ENCODE measurements around the gene ZNF593. TPM values are rescaled to one million over a fixed set of nuclear protein-coding genes. Genes with fewer than 3 reads are reported as not detected.

ZNF593 gene
- total and polyA plus RNA-seq, 2 of the 13 experiments (the other 11 are each of a cell fraction or from before 2014, with no cell fraction given), result 37.3 to 55.8 TPM

DNA sequence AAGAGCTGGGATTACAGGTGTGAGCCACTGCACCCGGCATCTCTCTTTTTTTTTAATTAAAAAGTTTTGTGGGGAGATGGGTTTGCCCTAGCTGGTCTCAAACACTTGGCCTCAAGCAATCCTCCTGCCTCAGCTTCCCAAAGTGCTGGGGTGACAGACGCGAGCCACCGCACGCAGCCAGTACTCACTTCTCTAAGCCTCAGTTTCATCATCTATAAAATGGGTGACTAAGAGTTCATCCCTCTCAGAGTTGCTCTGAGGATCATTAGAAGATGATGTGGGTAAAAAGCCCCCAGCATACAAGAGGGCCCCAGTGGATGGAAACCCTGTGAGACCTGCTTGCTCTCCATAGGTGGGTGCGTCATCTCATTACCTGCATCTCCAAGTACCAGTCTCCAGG lies 18.2 kb downstream of the ZNF593 start:
- Histone ChIP-seq H3K9ac (ENCODE audit: insufficient read depth, low read depth, low read length) (no peak overlapping the region), H3K79me2 (ENCODE audit: insufficient read depth, low read length) (no peaks in the 10 kb centered on the region), H3K27ac (ENCODE audit: extremely low read length, insufficient read depth, low read length) (no peak overlapping the region), H3K4me2 (ENCODE audit: low read depth, low read length) (no peak overlapping the region), H3K36me3 (replicated peaks in 1 of 2; ENCODE audit: control insufficient read depth in 1 of 2, insufficient read depth in 2 of 2, low read length in 2 of 2) (0 out of 5 replicates have a peak, but pooled peaks cover 0 to 2% of the 10 kb centered on the region in 2 experiments), H2AFZ (ENCODE audit: low read length) (no peak overlapping the region), H3K9me3 (ENCODE audit: low read length) (no peaks in the 10 kb centered on the region), H3K4me1 (ENCODE audit: insufficient read depth, low read length) (no peaks in the 10 kb centered on the region), H3K4me3 (replicated peaks in 1 of 3; ENCODE audit: insufficient read depth in 1 of 3, low read depth in 2 of 3, low read length in 3 of 3) (no peak overlapping the region), H3K27me3 (ENCODE audit: control insufficient read depth in 1 of 2, insufficient read depth in 2 of 2, low read length in 2 of 2) (peaks cover 0 to under 1% of the 10 kb centered on the region in 2 experiments; a peak in 1 of 5 replicates), H4K20me1 (ENCODE audit: insufficient read depth, low read length) (no peaks in the 10 kb centered on the region)
- CTCF ChIA-PET (ENCODE audit: low intra/inter-chr PET ratio, low total read pairs), result no interaction called here
- TF ChIP-seq ZNF629 (CRISPR knock-in tag; conservative IDR thresholded peaks at IDR 0.05), result peak; percentile 57
- no peak for TF ChIP-seq ZFX (CRISPR knock-in tag; IDR thresholded peaks at IDR 0.05; ENCODE audit: low read depth)
- no TSS peak for BruUV-seq (replicated peaks)
- POLR2A ChIA-PET, result no interaction called here
- ATAC-seq (no peak), FAIRE-seq (no peak), DNase-seq (ENCODE audit: low spot score) (no peak)
- in situ Hi-C loops (cut with HindIII; ENCODE audit: extremely low pct_ligation_motif_present, low pct_unique_long_range_greater_than_20kb) (no loop called here), intact Hi-C loops (cut with micrococcal nuclease; ENCODE audit: unreplicated experiment) (no loop called here)
- 87% methylated on average over 6 of the region's 6 CpGs for WGBS (ENCODE audit: low lambda C conversion rate)

DNA sequence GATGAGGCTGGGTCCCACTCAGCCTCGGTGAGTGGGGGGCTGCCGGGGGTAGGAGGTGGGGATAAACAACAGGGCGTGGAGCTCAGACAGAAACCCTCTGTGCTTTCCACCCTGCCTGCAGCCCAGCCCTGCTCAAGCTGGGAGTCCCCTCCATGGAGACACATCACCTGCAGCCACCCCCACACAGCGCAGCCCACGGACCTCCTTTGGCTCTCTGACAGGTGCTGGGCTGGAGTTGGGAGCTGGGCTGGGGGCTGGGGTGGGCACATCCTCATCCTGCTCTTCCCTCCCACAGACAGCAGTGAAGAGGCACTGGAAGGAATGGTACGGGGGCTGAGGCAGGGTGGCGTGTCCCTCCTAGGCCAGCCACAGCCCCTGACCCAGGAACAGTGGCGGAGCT lies 18.8 kb downstream of the ZNF593 start:
- no peaks in the 10 kb centered on the region for H3K79me2 ChIP-seq (ENCODE audit: insufficient read depth, low read length)
- H3K4me3 ChIP-seq (replicated peaks in 1 of 3; ENCODE audit: insufficient read depth in 1 of 3, low read depth in 2 of 3, low read length in 3 of 3), result no peak overlapping the region
- WGBS (ENCODE audit: low lambda C conversion rate), result 90% methylated on average over 2 of the region's 8 CpGs
- H3K27ac ChIP-seq (ENCODE audit: extremely low read length, insufficient read depth, low read length), result no peak overlapping the region
- ChIA-PET CTCF (ENCODE audit: low intra/inter-chr PET ratio, low total read pairs) (no interaction called here), POLR2A (interaction anchor here (0.7 kb wide), 1 partner anchor 18 kb away, joined by 3 read pairs; no protein-coding TSS in a partner anchor)
- TF ChIP-seq, protein P1, sequence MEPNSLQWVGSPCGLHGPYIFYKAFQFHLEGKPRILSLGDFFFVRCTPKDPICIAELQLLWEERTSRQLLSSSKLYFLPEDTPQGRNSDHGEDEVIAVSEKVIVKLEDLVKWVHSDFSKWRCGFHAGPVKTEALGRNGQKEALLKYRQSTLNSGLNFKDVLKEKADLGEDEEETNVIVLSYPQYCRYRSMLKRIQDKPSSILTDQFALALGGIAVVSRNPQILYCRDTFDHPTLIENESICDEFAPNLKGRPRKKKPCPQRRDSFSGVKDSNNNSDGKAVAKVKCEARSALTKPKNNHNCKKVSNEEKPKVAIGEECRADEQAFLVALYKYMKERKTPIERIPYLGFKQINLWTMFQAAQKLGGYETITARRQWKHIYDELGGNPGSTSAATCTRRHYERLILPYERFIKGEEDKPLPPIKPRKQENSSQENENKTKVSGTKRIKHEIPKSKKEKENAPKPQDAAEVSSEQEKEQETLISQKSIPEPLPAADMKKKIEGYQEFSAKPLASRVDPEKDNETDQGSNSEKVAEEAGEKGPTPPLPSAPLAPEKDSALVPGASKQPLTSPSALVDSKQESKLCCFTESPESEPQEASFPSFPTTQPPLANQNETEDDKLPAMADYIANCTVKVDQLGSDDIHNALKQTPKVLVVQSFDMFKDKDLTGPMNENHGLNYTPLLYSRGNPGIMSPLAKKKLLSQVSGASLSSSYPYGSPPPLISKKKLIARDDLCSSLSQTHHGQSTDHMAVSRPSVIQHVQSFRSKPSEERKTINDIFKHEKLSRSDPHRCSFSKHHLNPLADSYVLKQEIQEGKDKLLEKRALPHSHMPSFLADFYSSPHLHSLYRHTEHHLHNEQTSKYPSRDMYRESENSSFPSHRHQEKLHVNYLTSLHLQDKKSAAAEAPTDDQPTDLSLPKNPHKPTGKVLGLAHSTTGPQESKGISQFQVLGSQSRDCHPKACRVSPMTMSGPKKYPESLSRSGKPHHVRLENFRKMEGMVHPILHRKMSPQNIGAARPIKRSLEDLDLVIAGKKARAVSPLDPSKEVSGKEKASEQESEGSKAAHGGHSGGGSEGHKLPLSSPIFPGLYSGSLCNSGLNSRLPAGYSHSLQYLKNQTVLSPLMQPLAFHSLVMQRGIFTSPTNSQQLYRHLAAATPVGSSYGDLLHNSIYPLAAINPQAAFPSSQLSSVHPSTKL (CRISPR knock-in tag; IDR thresholded peaks at IDR 0.05), result no peak
- TF ChIP-seq TBP (CRISPR knock-in tag; IDR thresholded peaks at IDR 0.05), result no peak
- no peak for TF ChIP-seq BHLHE40 (IDR thresholded peaks at IDR 0.05; ENCODE audit: low read length)
- no peak for TF ChIP-seq ZNF343 (CRISPR knock-in tag; IDR thresholded peaks at IDR 0.05)
- TF ChIP-seq ZNF3 (CRISPR knock-in tag; IDR thresholded peaks at IDR 0.05), result no peak
- no peak for TF ChIP-seq CBX5 (CRISPR knock-in tag; IDR thresholded peaks at IDR 0.05; ENCODE audit: borderline replicate concordance)
- no peak for TF ChIP-seq SMARCE1 (IDR thresholded peaks at IDR 0.05; ENCODE audit: borderline replicate concordance)
- peaks cover 0 to 6% of the 10 kb centered on the region in 2 experiments; a peak in 2 of 5 replicates for H3K27me3 ChIP-seq (ENCODE audit: control insufficient read depth in 1 of 2, insufficient read depth in 2 of 2, low read length in 2 of 2)
- no peak; the same call in 2 of the 3 replicates for ATAC-seq
- intact Hi-C loops (cut with micrococcal nuclease; ENCODE audit: unreplicated experiment) (no loop called here), in situ Hi-C loops (cut with HindIII; ENCODE audit: extremely low pct_ligation_motif_present, low pct_unique_long_range_greater_than_20kb) (no loop called here)
- H4K20me1 ChIP-seq (ENCODE audit: insufficient read depth, low read length), result no peaks in the 10 kb centered on the region
- DNase-seq (ENCODE audit: low spot score), result no peak
- H3K36me3 ChIP-seq (replicated peaks in 1 of 2; ENCODE audit: control insufficient read depth in 1 of 2, insufficient read depth in 2 of 2, low read length in 2 of 2), result 0 out of 5 replicates have a peak, but pooled peaks cover 0 to 2% of the 10 kb centered on the region in 2 experiments
- no peak overlapping the region for H3K4me2 ChIP-seq (ENCODE audit: low read depth, low read length)
- no peak for FAIRE-seq
- no TSS peak for BruUV-seq (replicated peaks)
- no peak overlapping the region for H2AFZ ChIP-seq (ENCODE audit: low read length)
- no peak overlapping the region for H3K9ac ChIP-seq (ENCODE audit: insufficient read depth, low read depth, low read length)
- H3K4me1 ChIP-seq (ENCODE audit: insufficient read depth, low read length), result no peaks in the 10 kb centered on the region
- no peaks in the 10 kb centered on the region for H3K9me3 ChIP-seq (ENCODE audit: low read length)
